Cardiac muscle cell (in vitro differentiated cells and primary cell): ENCODE data around the gene CMIP. TPM values are rescaled to one million over a fixed set of nuclear protein-coding genes. Genes with fewer than 3 reads are reported as not detected.

Source experiments
- DNase-seq, 2 donors: peaks; one replicate each; pipeline versions ENCODE4 v3.0.0 to v3.0.0-alpha.2; 2010 to 2017; ENCODE audit warnings: low read depth in 1 of 2, low spot score in 1 of 2
- H3K27ac ChIP-seq: fragments of 200-600 bp; sonication (generic); 2 replicates; pipeline ENCODE4 v1.5.1; 2016
- H3K27me3 ChIP-seq: fragments of 200-600 bp; sonication (generic); 2 replicates; pipeline ENCODE4 v1.6.0; 2016; ENCODE audit warnings: control low read depth
- H3K36me3 ChIP-seq: fragments of 200-600 bp; sonication (generic); 2 replicates; pipeline ENCODE4 v1.5.1; 2016; ENCODE audit warnings: control low read depth
- H3K4me1 ChIP-seq: fragments of 200-600 bp; sonication (generic); 2 replicates; pipeline ENCODE4 v1.8.1; 2017; ENCODE audit warnings: low read depth, mild to moderate bottlenecking, mixed run types
- H3K4me3 ChIP-seq: fragments of 200-600 bp; sonication (generic); 2 replicates; pipeline ENCODE4 v1.5.1; 2016; ENCODE audit warnings: mild to moderate bottlenecking
- H3K9me3 ChIP-seq: fragments of 200-600 bp; sonication (generic); 2 replicates; pipeline ENCODE4 v1.5.1; 2017; ENCODE audit warnings: low read depth, mild to moderate bottlenecking, control low read depth
- CTCF ChIP-seq: IDR thresholded peaks from 2 replicates; pipeline ENCODE4 v1.5.1; 2012; ENCODE audit warnings: low read depth, mild to moderate bottlenecking, low read length
- polyA plus RNA-seq: library from polyadenylated mRNA; unstranded; fragments of >200 nt; fragmentation: Nextera tagmentation; extraction: Ambion mirVana; gene quantifications from 2 replicates; pipeline ENCODE4 v1.2.1, GENCODE V29; 2016
- total RNA-seq: library from RNA; depleted of rRNA; stranded (reverse); fragments of >200 nt; gene quantifications from 2 replicates; pipeline ENCODE4 v1.2.3, GENCODE V29; 2016

The CMIP gene
- total and polyA plus RNA-seq, 2 experiments from 2014 or later: 1.8 to 22.2 TPM

DNA sequence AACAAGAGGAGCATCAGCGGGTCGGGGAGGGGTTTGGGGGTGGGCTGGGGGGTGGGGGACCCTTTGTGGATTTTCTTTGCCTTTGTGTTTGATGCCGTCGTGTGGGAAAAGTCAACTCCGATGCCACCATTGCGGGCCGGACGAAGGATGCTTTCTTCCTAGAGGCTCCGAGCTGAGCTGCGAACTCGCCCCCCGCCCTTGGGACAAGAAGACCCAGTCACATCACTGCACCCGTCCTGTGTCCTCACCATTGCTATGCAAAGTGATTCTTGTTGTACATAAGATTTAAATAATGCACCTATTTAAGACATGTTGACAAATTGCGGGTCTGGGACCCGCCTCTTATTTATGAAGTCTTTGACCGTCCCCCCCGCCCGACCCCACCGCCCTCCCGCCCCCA lies 265.4 kb downstream of the CMIP start:
- Histone ChIP-seq H3K36me3 (peaks cover 3% of the 10 kb centered on the region), H3K4me1 (peaks cover 4% of the 10 kb centered on the region), H3K9me3 (no peaks in the 10 kb centered on the region), H3K27me3 (no peaks in the 10 kb centered on the region), H3K4me3 (no peak overlapping the region), H3K27ac (no peak overlapping the region)
- TF ChIP-seq CTCF: no peak
- no peak for DNase-seq

DNA sequence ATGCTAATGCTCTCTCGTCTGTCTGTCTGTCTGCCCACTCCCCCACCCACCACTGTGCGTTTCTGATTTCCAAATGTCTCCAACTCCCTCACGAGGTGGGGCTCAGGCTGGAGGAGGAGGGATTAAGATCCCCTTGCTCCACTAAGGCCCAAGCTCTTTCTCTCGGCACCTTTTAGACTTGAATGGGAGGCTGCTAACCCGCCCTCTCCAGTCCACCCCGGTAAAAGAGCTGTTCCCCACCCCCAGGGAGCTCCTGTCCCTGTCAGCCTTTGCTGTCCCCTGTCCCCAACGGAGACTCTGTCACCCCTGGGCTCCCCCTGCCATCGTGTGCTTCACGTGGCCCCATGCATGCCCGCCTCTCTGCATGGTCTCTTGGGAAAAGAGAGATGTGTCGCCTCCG lies 266.0 kb downstream of the CMIP start:
- no peaks in the 10 kb centered on the region for H3K27me3 ChIP-seq
- H3K4me3 ChIP-seq: no peak overlapping the region
- no peak for DNase-seq
- no peak overlapping the region for H3K27ac ChIP-seq
- TF ChIP-seq CTCF: no peak
- H3K36me3 ChIP-seq: peaks cover 2% of the 10 kb centered on the region
- H3K9me3 ChIP-seq: no peaks in the 10 kb centered on the region
- H3K4me1 ChIP-seq: peaks cover 4% of the 10 kb centered on the region

DNA sequence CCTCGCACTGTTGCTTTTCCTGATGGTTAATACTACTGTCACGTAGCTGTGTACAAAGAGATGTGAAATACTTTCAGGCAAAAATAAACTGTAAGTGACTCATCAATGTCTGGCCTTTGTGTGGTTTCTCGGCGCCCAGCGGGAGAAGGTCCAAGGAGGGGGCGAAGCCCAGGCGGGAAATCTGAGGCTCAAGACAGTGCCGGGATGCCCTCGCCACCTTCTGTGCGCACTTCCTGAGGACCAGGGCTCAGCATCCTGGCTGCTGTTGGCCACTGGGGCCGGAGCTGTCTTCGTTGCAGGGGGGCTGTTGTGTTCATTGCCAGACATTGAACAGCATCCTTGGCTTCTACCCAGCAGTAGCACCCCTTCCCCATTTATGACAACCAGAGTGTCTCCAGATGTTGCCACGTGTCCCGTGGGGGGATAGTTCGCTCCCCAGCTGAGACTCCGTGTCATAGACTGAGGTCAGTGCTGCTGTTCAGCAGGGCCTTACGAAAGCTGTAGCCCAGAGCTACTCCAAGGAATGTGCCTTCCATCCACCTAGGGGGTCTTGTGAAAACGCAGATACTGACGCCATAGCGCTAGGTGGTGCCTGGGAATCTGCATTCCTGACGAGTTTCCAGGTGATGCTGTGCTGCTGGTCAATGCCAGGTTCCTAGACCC lies 267.2 kb downstream of the CMIP start:
- no peaks in the 10 kb centered on the region for H3K9me3 ChIP-seq
- H3K27ac ChIP-seq: no peak overlapping the region
- H3K4me1 ChIP-seq: peaks cover 8% of the 10 kb centered on the region
- DNase-seq: peak in 1 of 2 donors; percentile 94
- H3K27me3 ChIP-seq: no peaks in the 10 kb centered on the region
- TF ChIP-seq CTCF: no peak
- no peaks in the 10 kb centered on the region for H3K36me3 ChIP-seq
- H3K4me3 ChIP-seq: no peak overlapping the region

- H3K4me3 ChIP-seq: no peak overlapping the region
- no peak overlapping the region for H3K27ac ChIP-seq
- H3K36me3 ChIP-seq: no peaks in the 10 kb centered on the region
- TF ChIP-seq CTCF: no peak
- H3K27me3 ChIP-seq: no peaks in the 10 kb centered on the region
- peaks cover 8% of the 10 kb centered on the region for H3K4me1 ChIP-seq
- no peaks in the 10 kb centered on the region for H3K9me3 ChIP-seq
- no peak for DNase-seq
Observed at GRCh38 chr16:81712681-81713080, 268.1 kb downstream of the CMIP start.

- no peak for DNase-seq
- no peak for TF ChIP-seq CTCF
- H3K4me3 ChIP-seq: no peak overlapping the region
- H3K36me3 ChIP-seq: no peaks in the 10 kb centered on the region
- no peaks in the 10 kb centered on the region for H3K27me3 ChIP-seq
- H3K4me1 ChIP-seq: peaks cover 8% of the 10 kb centered on the region
- H3K27ac ChIP-seq: no peak overlapping the region
- H3K9me3 ChIP-seq: no peaks in the 10 kb centered on the region
Observed at GRCh38 chr16:81713295-81713772, 268.7 kb downstream of the CMIP start.
